SKM-1 (cell line): Measurements from ENCODE around the gene AIP.

Source experiments
- DNase-seq: peaks from one replicate; lab custom pipeline; 2025; ENCODE audit not compliant: unreplicated experiment; lab: John Stamatoyannopoulos, UW

Gene AIP

DNA sequence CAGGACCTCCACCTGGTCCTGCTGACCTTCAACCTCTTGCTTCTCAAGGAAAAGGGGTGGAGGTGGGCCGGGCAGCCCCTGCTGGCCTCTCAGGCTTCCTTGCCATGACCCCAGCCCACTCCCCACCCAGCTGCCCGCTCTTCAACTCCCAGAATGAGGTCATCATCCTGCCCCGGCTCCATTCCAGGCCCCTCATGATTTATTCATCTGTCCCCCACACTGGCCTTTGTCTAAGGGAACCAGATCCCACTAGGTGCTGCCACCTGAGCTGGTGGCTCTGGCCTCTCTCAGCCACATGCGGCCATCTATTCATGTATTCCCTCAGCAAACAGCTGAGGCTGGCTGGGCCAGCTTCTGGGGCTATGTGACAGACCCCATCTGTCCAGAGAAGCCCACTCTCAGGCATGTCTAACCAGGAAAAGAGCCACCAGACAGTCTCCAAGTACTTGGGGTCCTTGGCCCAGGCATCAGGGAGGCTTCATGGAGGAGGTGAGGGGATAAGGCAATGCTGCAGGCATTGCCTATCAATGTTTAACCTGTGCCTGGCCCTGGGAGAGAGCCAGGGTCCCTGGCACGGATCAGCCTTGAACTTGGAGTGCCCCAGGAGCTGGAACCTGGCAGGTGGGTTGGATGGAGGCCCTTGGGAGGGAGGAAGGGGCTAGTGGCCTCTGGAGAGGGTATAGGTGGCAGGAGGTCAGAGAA lies 42.6 kb downstream of the AIP start:
- DNase-seq, result no peak

DNA sequence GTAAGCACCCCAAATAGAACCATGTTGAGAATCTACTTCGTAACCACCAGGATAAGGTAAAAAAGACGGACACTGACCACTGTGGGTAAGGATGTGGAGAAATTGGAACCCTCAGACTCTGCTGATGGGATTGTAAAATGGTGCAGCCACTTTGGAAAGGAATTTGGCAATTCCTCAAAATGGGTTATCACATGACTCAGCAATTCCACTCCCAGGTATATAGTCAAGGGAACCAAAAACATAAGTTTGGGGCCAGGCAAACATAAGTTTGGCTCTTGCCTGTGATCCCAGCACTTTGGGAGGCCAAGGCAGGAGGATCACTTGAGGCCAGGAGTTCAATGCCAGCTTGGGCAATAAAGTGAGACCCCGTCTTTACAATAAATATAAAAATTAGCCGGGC lies 45.5 kb downstream of the AIP start:
- no peak for DNase-seq

DNA sequence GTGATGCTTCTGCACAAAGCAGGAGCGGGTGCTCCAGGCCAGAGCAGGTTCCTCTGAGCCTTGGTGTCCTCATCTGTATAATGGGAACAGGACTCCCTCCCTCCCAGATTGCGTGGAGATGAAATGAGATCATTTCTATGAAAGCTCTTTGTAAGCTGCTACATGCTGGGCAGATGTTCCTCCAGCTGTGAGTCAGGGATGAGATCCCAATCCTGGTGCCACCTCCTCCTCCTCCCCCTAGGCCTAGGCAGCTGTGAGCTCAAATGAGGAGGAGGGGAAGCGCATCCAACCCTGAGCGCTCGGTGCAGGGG lies 47.4 kb downstream of the AIP start:
- DNase-seq, result no peak

DNA sequence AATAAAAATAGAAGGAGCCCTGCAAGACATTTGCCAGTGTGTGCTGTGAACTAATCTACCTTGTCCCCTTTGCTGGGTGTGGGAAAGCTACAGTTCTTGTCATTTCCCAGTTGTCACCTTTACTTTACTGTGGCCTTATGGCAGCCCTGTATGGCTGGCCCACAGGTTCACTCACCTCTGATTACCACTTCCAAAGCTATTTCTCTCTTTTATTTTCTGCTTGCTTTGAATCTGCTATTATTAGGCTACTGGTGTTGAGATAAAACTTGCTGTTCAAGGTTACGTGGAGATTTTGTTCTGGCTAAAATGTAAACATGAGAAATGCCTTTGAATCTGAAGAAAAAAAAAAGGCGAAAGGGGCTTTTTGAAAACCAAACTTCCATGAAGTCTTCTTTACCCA lies 50.1 kb downstream of the AIP start:
- no peak for DNase-seq

DNA sequence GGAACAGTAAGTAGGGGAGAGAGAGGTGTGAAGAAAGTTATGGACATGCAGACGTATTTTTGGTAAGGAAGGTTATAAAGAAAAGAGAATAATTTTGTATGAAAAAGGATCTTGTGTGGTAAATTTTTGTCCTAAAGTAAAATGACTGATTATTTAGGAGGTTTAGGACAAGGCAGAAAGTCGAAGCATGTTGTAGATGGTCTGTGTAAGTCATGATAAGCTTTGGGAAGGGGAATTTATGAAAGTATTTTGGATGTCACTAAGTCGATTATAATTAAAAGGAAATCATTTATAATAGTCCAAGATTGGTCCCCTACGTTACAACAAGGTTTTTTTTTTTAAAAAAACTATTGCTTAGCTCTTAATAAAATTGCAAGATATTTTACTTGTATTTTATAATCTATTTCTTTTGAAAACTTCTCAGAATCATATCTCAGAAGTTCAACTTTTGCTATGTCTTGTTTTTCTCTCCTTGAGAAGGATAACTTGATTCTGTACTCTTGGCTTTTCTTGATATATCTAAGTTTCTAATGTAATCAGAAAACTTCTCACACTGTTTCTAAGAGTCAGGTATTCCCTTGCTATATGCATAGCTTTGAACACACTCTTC lies 51.3 kb downstream of the AIP start:
- no peak for DNase-seq

DNA sequence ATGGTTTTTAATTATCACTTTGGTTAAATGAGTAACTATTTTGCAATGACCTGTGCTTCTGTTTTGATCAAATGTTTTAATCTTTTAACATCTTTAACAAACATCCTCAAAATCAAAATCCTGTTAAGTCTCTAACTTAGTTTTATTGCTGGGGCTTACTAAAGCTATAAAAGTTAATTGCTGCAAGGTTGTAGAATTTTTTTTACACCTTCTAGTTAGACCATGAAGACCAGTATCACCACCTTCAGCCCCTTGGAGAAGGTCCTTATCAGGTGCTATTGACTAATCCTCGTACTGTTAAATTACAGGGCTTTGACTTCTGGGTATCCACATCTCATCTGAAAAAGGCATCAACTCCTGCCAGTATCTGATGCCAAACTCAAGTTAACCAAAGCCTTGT lies 52.7 kb downstream of the AIP start:
- DNase-seq, result no peak

DNA sequence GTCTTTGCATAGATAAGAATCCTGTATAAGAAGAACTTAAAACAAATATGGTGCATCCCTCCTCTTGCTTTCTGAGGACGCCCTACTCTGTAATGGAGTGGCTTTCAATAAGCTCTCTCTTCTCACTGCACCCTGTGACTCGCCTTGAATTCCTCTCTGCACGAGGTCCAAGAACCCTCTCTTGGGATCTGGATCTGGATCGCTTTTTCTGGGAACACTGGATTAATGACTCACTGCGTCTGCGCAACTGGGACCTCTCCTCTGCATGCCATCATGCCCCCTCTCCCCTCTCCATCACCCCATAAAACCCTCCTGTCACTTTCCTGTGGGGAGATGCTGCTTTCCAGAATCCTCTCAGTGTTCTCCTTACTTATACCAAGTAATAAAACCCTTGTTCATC lies 55.5 kb downstream of the AIP start:
- DNase-seq, result no peak

DNA sequence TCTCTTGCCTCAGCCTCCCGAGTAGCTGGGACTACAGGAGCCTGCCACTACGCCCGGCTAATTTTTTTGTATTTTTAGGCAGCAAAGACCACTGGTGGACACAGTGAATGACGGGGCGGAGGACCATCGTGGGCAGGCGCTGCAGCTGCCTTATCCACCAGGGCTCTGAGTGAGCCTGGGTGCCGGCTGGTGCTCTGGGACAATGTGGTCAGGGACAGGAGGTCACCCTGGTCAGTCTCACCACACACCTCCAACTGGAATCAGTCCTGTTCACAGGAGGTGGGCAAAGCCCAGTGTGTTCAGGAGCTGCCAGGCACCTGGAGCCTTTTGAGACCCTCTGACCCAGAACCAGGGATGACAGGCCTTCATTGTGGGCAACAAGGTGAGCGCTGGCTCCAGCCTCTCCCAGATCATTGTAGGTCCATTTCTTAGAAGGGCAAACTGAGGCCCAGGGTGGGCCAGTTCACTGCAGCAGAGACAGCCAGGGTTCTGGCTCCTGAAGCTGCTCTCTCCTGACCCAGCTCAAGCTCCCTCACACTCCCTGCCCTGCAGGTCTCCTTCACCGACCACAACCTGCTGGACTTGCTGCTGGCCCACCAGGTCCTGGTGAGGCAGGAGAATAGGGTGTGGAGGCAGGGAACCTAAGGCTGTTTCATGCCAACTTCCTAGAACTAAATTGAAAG lies 56.1 kb downstream of the AIP start:
- no peak for DNase-seq

DNA sequence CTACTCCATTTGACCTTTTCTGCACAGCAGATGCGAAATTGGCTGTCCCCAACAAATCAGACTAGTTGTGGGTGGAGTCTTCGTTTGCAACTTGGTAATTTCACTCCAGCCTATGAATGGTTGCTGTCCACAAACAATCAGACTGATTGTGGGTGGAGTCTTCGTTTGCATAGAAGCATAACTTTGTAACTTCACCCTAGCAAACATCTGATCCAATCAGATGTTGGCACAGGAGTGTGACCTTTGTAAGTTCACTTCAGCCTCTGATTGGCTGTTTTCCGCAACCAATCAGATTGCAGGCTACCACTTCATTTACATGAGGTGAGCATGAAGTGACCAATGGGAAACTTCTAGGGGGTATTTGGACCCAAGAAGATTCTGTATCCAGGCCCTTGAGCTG lies 56.7 kb downstream of the AIP start:
- DNase-seq, result no peak
